ENCODE measurements around the gene EDC4. TPM values are rescaled to one million over a fixed set of nuclear protein-coding genes. Genes with fewer than 3 reads are reported as not detected.
A peak's percentile ranks its signal among the peaks of the same experiment; 100 is the strongest.

Gene EDC4
- total RNA-seq, 1 experiment from 2014 or later = 99.9 TPM

DNA sequence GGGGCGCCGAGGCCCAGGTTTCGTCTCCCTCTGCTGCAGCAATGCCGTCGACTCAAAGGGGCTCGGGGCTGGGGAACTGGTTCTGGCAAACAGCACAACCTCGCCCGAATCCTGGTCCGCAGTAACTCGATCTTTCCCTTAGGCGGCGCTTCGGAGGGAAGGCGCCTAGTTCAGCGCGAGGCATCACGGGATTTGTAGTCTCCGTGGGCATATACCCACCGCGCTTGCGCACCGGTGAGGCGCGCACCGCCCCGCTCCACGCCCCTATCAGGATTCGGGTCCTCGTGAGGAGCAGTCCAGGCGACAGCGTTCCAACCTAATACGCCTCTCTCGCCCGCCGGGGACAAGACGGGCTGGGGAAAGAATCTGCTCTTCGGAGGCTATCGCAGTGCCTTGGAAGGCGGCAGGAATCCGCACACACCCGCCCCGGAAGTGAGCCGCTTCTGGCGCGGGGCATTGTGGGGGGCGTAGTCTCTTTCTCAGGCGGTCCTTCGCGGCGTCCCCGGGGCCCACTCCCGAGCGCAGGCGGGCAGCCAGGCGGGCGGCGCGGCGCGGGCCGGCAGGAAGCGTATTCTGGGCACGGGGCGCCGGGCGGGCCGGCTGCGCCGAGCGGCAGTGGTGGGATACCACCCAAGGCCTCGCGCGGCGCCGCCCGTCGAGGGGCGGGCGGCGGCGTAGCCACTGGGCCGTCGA is 30.9 kb upstream of the EDC4 start, which contains the start of gene THAP11:
TSS of gene THAP11 (plus strand) at position 505 of the 693 bp plus-strand sequence. CDS start 235 bp downstream, outside the sequence.
- CTCF ChIA-PET = no interaction called here
- BruUV-seq (replicated peaks) = no TSS peak
- H3K36me3 ChIP-seq (ENCODE audit: insufficient read depth, low read length, poor library complexity, severe bottlenecking) = no peaks in the 10 kb centered on the region
- peak within 1 kb of the TSS; percentile 99 for H3K27ac ChIP-seq (ENCODE audit: low read depth, low read length, poor library complexity, severe bottlenecking)
- H3K4me3 ChIP-seq (ENCODE audit: low read depth, low read length, poor library complexity, severe bottlenecking) = peak within 1 kb of the TSS; percentile 89
- POLR2A ChIA-PET (ENCODE audit: low non-redundant PET) = no interaction called here
- no peak for TF ChIP-seq EZH2 (IDR thresholded peaks at IDR 0.05; ENCODE audit: borderline replicate concordance, low read depth, low read length, poor library complexity, severe bottlenecking)
- TF ChIP-seq, protein P1, sequence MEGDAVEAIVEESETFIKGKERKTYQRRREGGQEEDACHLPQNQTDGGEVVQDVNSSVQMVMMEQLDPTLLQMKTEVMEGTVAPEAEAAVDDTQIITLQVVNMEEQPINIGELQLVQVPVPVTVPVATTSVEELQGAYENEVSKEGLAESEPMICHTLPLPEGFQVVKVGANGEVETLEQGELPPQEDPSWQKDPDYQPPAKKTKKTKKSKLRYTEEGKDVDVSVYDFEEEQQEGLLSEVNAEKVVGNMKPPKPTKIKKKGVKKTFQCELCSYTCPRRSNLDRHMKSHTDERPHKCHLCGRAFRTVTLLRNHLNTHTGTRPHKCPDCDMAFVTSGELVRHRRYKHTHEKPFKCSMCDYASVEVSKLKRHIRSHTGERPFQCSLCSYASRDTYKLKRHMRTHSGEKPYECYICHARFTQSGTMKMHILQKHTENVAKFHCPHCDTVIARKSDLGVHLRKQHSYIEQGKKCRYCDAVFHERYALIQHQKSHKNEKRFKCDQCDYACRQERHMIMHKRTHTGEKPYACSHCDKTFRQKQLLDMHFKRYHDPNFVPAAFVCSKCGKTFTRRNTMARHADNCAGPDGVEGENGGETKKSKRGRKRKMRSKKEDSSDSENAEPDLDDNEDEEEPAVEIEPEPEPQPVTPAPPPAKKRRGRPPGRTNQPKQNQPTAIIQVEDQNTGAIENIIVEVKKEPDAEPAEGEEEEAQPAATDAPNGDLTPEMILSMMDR (conservative IDR thresholded peaks at IDR 0.05; ENCODE audit: low read depth, low read length) = peak; percentile 85
- peaks cover 29% of the 10 kb centered on the region for H3K4me1 ChIP-seq (ENCODE audit: insufficient read depth, low read length, poor library complexity, severe bottlenecking)
- H3K9me3 ChIP-seq (ENCODE audit: low read depth, low read length, poor library complexity, severe bottlenecking) = no peaks in the 10 kb centered on the region
- H3K27me3 ChIP-seq (replicated peaks; ENCODE audit: insufficient read depth, low read depth, low read length, poor library complexity) = no peaks in the 10 kb centered on the region
- intact Hi-C loops (cut with micrococcal nuclease; ENCODE audit: unreplicated experiment) = no loop called here
- DNase-seq (ENCODE audit: low spot score) = peak; percentile 98

DNA sequence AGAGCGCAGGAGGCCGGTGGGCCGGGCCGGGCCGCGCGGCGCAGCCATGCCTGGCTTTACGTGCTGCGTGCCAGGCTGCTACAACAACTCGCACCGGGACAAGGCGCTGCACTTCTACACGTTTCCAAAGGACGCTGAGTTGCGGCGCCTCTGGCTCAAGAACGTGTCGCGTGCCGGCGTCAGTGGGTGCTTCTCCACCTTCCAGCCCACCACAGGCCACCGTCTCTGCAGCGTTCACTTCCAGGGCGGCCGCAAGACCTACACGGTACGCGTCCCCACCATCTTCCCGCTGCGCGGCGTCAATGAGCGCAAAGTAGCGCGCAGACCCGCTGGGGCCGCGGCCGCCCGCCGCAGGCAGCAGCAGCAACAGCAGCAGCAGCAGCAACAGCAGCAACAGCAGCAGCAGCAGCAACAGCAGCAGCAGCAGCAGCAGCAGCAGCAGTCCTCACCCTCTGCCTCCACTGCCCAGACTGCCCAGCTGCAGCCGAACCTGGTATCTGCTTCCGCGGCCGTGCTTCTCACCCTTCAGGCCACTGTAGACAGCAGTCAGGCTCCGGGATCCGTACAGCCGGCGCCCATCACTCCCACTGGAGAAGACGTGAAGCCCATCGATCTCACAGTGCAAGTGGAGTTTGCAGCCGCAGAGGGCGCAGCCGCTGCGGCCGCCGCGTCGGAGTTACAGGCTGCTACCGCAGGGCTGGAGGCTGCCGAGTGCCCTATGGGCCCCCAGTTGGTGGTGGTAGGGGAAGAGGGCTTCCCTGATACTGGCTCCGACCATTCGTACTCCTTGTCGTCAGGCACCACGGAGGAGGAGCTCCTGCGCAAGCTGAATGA is 30.1 kb upstream of the EDC4 start:
- intact Hi-C loops (cut with micrococcal nuclease; ENCODE audit: unreplicated experiment) = no loop called here
- H3K4me3 ChIP-seq (ENCODE audit: low read depth, low read length, poor library complexity, severe bottlenecking) = peak overlapping the region; percentile 89
- DNase-seq (ENCODE audit: low spot score) = peak; percentile 74
- no peaks in the 10 kb centered on the region for H3K27me3 ChIP-seq (replicated peaks; ENCODE audit: insufficient read depth, low read depth, low read length, poor library complexity)
- ChIA-PET POLR2A (ENCODE audit: low non-redundant PET) (no interaction called here), CTCF (no interaction called here)
- H3K27ac ChIP-seq (ENCODE audit: low read depth, low read length, poor library complexity, severe bottlenecking) = peak overlapping the region; percentile 99
- TF ChIP-seq, protein P1 (conservative IDR thresholded peaks at IDR 0.05; ENCODE audit: low read depth, low read length) = peak; percentile 33; the same call in 1 of the 2 replicates
- TF ChIP-seq EZH2 (IDR thresholded peaks at IDR 0.05; ENCODE audit: borderline replicate concordance, low read depth, low read length, poor library complexity, severe bottlenecking) = no peak
- no peaks in the 10 kb centered on the region for H3K9me3 ChIP-seq (ENCODE audit: low read depth, low read length, poor library complexity, severe bottlenecking)
- no peaks in the 10 kb centered on the region for H3K36me3 ChIP-seq (ENCODE audit: insufficient read depth, low read length, poor library complexity, severe bottlenecking)
- peaks cover 29% of the 10 kb centered on the region for H3K4me1 ChIP-seq (ENCODE audit: insufficient read depth, low read length, poor library complexity, severe bottlenecking)
- BruUV-seq (replicated peaks) = no TSS peak

DNA sequence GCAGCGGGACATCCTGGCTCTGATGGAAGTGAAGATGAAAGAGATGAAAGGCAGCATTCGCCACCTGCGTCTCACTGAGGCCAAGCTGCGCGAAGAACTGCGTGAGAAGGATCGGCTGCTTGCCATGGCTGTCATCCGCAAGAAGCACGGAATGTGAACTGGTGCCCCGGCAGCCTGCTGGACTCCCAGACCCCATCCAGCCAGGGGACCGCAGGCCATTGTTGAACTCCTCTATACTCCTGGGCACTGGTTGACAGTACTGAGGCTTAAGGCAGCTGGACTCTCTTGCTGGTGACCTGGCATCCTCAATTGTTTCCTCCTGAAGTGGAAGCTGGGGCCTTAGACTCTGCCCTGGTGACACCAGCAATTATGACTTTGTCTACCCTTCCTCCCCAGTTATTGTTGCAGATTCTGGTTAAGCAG is 29.5 kb upstream of the EDC4 start:
- H3K9me3 ChIP-seq (ENCODE audit: low read depth, low read length, poor library complexity, severe bottlenecking) = no peaks in the 10 kb centered on the region
- no peaks in the 10 kb centered on the region for H3K36me3 ChIP-seq (ENCODE audit: insufficient read depth, low read length, poor library complexity, severe bottlenecking)
- POLR2A ChIA-PET (ENCODE audit: low non-redundant PET) = no interaction called here
- peaks cover 34% of the 10 kb centered on the region for H3K4me1 ChIP-seq (ENCODE audit: insufficient read depth, low read length, poor library complexity, severe bottlenecking)
- H3K4me3 ChIP-seq (ENCODE audit: low read depth, low read length, poor library complexity, severe bottlenecking) = peak overlapping the region; percentile 89
- DNase-seq (ENCODE audit: low spot score) = no peak
- TSS peak; percentile 18 for BruUV-seq (replicated peaks)
- peak overlapping the region; percentile 99 for H3K27ac ChIP-seq (ENCODE audit: low read depth, low read length, poor library complexity, severe bottlenecking)
- CTCF ChIA-PET = no interaction called here
- intact Hi-C loops (cut with micrococcal nuclease; ENCODE audit: unreplicated experiment) = no loop called here
- TF ChIP-seq EZH2 (IDR thresholded peaks at IDR 0.05; ENCODE audit: borderline replicate concordance, low read depth, low read length, poor library complexity, severe bottlenecking) = no peak
- TF ChIP-seq, protein P1 (conservative IDR thresholded peaks at IDR 0.05; ENCODE audit: low read depth, low read length) = no peak
- no peaks in the 10 kb centered on the region for H3K27me3 ChIP-seq (replicated peaks; ENCODE audit: insufficient read depth, low read depth, low read length, poor library complexity)

All from A673 (cell line).